T-helper 22 cell (primary cell): ENCODE data around the gene IQSEC1.

ENCODE experiments used
- DNase-seq: peaks from one replicate; pipeline ENCODE4 v3.0.0-alpha.2; 2020; ENCODE audit warnings: low read depth

Gene IQSEC1

DNA sequence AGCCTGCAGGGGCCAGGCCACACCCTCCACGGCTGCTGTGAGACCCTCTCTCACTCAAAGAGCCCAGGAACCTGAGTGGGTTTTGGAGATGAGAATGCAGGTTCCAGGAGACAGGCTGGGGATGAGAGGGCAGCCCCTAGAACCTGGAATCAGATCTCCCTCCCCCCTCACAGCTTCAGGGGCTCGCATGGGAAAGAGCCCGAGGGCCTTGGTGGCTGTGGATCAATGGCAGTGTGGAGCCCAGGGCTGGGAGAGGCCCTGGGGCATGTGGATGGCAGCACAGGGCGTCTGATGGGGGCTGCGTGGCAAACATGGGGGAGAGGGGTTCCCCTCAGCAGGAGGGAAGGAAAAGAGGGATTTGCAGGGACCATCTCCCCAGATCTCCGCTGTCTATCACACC lies 119.0 kb downstream of the IQSEC1 start:
- no peak for DNase-seq

DNA sequence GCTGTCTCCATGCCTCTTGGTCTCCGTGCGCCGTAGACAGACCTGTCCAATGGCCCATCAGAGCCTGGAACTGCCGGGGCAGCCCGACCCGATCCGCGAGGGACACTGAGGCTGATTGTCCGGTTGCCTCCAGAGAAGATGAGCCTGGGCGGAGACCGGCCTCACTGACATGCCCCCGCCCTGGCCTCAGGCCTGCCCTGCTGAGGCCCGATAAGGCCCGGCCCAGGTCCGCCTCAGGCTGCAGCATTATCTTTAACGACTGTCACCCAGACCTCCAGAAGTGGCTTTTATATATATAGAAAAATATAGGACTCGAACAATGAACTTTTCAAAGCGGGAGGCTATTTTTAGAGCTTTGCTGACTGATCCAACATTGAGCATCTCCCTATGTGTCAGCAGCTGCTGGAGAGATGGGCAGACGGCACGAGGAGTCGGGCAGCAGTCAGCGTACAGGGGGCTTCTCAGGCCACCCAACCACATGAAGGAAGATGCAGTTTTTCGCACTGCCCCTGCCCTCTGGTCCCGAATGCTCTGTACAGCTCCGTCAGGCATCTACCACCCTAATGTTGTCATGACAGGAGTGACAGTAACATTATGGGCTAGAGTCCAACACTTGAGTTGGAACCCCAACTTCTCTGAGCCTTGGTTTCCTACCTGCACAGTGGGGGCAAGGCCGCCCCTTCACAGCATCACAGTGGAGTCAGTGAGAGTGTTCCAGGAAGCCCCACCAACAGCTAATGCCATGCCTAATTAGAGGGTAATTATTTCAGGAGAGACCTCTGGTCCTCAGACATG lies 119.8 kb downstream of the IQSEC1 start:
- no peak for DNase-seq

DNA sequence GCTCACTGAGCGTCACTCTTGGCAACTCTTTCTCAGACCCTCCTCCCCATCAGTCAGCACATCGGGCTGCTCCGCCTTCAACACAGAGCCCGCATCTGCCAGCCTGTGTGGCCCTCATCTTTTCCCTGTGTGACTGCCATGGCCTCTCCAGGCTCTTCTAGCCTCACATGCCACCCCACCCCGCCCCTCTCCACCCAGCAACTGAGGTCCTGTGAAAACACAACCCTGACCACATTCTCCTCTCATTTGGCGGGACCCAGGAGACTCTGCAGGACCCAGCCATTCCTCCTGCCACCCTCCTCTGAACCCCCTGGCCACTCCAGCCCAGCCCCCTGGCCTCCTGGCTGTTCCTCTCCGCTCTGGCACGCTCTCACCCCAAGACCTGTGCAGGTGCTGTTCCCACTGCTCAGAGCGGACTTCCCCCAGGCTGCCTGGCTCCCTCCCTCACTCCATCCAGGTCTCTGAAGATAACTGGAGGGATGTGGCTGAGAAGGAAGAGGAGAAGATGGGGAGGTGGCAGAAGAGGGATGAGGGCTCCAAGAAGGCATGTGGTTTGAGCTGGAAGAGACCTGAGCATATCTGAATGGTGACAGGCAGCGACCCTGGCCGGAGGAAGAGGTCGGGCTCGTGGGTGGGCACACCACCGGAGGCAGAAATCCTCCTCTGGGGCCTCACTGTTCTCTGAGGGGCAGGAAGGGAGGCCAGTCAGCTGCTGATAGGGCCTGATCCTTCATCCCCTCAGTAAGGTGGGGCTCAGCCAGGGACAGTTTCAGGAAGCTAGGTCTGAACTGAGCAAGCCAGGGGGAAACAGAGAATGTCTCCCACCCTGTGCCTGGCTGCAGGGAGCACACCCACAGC lies 120.7 kb downstream of the IQSEC1 start:
- no peak for DNase-seq

DNA sequence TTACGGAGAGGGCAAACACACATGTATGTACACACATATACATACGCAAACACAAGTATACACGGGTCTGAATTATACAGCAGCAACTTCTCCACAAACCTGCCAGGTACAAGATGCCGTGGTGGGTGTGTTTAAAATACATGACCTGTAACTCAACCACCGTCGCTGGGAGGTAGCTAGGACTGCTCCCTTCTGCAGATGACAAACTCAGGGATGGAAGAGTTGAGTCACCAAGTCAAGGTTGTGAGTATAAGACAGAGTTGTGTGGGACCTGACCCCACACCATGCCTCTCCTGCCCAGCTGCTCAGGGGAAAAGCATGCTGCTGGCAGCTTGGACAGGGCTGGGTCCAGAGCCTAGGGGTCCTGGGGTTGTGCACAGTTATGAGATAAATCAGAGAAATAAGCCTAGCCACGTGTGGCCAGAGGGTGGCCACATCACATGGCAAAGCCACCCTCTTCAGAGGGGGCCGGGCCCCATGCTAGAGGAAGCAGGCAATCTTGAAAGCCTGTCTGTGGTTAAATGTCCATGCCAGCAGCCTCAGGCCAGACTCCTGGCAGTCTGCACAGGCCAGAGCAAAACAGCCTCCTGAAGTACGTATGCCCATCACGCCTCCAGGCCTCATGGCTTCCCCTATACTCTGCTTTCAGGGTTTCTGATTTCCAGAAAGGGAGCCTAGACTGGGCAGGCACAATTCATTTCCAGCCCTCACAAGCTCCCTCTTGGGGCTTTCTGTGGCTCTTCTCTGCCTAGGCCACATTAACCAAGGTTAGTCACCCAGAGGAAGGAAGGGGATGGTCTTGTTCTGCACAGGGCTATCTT lies 124.1 kb downstream of the IQSEC1 start:
- DNase-seq, result no peak

DNA sequence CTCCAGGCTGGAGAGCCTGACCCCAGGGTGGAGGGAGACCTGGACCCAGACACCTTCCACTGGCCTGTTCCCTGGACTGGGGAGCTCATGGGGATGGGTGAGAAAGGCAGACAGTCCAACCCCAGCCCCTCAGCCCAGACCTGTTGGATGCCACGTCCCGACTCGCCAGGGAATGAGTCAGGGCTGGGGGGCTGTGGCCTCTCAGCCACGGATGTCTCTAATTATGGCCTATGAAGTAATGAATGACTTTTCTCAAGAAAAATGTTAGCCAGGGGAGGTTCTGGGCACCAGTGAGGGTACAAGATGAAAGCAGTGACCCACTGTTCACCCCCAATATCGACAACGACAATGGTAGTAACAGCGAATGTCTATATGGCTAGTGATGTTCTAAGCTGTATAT lies 124.9 kb downstream of the IQSEC1 start:
- no peak for DNase-seq

DNA sequence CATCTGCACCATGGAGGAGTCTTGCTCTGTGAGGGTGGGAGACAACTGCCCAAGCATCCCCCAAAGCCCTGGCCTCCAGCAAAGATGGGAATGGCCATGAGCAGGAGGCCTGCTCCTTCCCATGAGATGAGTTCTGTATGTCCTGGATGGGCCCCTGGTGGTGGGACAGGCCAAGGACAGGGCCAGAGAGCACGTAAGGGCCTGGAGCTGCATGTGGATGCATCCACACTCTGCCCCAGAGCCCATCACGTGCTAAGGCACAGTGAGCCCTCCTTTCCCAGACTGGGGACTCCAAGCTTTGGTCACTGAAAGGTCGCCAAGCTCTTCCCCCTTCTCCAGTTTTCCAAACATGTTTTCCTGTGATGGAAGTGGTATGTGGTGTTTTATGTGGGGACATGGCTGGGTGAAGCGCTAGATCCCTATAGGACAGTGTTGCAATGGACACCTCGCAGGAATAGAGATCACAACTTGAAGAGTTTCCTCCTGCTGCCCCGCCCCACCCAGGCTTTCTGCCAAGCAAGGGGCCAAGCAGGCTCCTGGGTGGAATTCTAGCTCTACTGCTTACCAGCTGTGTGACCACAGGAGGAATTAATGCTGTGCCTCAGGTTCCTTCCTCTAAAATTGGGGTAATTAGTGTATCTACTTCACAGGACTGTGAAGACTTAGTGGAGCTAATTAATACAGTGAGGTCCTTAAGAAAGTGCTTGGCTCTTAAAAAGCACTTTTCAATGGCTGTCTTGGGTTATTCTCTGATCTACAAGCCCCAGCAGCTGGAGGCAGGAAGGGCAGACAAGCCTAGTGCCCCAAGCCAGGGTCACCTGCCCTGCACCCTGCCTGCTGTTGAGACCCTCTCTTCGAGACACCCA lies 125.5 kb downstream of the IQSEC1 start:
- no peak for DNase-seq

DNA sequence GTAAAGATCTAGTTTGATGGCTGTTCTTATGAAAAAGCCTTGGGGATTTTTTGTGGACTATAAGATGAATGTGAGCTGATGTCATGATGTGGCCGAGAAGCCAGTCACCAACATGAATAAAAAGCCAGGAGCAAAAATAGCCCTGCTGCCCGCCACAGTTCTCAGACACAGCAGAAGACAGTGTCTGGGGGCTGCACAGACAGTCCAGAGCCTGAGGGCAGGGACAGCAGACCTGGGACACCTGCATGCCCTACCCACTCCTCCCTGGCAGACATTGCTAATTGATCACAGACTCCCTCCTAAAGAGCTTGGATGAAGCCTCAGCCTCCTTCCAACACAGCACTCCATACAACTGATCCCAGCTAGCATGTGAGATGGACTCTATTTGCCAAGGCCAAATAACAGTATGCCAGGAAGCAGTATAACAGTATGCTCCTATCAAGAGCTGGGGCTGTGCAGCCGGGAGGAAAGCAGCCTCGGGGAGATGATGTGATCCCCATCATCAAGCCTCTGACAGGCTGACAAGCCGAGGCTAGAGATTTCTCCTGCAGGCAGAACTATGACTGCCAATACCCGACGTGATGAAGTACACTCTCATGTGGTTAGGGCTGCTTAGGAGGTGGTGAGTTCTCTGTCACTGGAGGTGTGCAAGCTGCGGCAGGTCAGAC lies 126.4 kb downstream of the IQSEC1 start:
- no peak for DNase-seq

DNA sequence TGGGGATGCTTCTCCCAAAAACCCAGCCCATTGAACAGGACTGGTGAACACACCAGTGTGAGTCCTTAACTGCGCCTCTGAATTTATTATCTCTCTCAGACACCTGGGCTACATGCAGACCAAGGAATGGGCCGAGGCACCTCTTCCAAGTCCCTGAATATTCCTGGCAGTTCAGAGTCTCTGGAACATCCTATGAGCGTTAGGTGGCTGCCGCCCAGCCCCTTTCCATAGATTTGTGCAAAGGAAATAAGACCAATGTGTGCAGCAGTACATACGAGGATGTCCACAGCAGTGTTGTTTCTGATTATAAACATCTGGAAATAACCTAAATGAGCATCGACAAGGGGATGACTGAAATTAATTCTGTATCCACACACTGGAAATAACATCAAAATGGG lies 127.0 kb downstream of the IQSEC1 start:
- DNase-seq, result no peak

DNA sequence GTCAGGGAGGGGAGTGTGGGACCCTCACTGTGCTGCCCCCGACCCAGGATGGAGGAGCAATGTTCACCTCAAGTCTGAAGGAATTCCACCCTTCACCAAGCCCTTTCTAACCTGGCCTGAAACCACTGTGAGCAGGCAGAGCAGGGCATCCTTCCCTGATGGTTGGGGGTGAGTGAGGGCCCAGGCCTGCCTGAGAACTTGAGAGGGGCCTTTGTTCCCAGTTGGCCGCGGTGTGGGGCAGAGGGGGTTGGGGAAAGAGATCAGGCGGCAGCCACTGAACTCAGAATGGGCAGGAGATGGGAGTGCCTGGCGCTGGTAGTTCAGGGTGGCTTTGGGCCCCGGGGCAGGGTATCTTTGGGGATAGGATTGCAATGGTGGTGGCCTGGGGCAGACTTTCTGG lies 128.4 kb downstream of the IQSEC1 start:
- DNase-seq, result no peak

DNA sequence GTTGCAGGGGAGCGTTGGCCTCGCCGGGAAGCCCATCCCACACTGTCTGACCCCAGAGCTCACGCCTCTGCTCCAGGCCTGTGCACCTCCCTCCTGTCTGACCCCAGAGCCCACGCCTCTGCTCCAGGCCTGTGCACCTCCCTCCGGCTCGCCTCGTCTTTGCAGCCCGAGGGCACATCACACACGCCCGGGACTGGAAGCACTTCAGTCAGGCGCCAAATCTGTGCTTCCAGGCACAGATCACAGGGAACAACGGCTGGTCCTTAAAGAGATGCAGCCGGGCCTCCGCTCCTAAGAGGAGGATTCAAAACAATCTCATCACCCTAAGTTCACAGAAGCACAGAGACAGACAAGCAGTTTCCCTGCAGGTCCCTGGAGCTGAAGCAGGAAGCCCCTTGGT lies 128.8 kb downstream of the IQSEC1 start:
- DNase-seq, result no peak

DNA sequence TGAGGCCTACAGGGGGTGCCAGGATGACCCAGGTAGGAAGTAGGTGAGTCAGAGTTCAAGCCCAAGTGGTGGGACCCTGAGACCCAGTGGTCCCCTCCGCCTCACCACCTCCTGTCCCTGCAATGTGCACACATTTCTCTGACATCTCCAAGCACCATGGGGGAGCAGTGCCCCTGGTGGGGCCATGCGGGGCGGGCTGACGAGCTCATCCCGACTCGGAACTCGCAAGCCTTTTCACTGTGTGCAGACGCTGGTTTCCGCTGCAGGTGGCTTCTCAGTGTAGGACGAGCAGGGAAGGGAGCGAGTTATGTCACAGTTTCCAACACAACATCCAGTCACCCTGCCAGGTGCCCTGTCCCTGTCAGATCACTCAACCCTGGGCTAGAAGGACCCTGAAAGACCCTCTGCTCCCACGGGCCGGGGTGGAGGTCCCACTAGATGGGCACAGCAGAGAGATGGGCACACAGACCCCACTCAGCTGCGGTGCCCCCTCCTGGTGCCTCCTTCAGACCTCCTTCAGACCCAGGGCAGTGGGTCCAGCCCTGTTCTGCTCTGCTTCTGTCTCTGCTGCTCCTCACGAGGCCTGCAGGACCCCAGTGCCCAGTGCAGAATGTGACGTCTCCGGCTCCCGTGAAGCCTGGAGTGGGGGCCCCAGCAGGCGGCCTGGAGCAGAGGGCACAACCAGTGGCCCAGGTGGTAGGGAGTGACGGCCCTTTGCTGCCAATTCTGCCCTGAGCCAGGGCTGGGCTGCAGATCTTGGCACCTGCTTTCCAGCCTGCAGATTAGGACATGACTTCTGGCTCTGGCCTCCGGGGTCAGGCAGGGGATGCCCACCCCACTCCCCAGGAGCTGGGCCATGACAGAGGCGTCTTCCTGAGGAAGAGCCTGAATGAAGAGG lies 129.9 kb downstream of the IQSEC1 start:
- no peak for DNase-seq

DNA sequence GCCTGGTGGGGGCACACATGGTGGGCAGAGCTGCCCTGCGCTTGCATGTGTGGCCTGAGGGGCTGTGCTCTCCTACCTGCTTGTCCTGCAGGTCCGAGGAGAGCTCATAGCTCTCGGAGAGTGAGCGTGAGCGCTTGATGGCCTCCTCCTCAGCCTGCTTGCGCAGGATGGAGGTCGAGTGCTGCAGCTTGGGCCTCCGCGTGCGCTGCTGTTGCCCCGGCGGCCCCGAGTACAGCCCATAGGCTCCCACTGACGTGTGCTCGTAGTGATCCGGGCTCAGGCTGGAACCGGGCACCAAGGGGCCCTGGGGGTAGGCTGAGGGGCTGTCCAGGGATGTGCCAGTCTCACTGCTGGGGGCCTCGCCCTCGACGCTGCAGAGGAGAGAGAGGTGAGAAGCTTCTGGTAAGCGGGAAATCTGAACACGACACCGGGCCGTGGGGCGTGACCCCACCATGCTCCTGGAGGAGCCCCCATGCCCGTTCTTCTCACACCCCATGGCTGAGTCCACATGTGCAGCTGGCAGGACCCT lies 131.7 kb downstream of the IQSEC1 start:
- DNase-seq, result no peak

DNA sequence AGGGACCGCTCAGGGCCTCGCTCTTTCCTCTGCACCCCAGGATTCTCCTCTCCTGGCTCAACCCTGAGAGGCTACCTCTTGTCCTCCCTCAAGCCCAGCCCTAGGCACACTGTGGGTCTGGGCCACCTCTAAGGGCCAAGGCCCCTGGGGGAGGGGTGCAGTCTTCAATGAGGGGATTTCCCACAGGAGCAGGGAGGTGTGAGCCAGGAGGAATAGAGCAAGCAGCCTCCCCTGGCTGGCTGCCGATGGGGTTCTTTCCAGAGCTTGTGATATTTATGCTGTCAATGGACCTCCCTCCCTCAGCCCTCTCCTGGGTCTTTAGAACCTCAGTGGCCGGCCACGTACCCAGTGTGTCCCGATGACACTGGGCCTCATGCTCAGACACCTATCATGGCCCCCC lies 132.4 kb downstream of the IQSEC1 start:
- DNase-seq, result no peak

DNA sequence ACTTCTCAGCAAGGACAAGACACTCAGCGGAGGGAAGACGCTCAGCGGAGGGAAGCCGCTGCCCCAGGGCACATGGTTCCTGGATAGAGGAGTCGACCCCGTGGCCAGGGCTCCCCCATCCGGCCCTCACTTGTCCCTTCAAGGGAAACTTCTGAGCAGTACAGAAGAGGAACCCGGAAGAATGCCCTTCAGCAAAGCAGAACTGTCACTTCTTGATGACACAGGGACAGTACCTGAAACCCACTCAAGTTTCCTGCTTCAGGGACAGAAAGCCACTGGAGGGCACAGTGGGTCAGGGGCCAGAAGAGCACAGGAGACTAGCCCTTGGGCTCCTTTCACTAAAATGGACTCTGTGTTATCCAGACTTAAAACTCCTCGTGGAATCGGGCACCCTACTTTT lies 134.1 kb downstream of the IQSEC1 start:
- DNase-seq, result no peak

DNA sequence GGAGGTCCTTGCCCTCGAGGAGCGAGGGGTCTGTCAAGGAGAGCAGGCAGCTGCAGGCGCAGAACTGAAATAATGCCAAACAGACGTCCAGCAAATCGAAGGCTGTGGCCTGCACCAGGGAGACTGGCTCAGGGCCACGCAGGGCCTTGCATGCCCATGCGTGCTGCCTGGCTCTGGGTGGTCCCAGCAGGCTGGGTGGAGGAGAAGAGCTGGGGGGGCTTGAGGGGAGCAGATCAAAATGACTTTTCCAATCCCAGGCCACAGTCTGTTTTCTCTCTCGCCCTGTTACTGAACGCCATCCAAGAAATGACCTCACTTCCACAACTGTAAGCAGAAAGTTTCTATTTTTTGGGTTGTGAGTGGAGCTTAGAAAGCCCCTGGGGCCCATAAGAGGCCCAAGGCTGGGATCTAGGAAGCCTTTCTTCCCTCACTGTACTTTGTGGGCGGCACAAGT lies 134.9 kb downstream of the IQSEC1 start:
- no peak for DNase-seq

DNA sequence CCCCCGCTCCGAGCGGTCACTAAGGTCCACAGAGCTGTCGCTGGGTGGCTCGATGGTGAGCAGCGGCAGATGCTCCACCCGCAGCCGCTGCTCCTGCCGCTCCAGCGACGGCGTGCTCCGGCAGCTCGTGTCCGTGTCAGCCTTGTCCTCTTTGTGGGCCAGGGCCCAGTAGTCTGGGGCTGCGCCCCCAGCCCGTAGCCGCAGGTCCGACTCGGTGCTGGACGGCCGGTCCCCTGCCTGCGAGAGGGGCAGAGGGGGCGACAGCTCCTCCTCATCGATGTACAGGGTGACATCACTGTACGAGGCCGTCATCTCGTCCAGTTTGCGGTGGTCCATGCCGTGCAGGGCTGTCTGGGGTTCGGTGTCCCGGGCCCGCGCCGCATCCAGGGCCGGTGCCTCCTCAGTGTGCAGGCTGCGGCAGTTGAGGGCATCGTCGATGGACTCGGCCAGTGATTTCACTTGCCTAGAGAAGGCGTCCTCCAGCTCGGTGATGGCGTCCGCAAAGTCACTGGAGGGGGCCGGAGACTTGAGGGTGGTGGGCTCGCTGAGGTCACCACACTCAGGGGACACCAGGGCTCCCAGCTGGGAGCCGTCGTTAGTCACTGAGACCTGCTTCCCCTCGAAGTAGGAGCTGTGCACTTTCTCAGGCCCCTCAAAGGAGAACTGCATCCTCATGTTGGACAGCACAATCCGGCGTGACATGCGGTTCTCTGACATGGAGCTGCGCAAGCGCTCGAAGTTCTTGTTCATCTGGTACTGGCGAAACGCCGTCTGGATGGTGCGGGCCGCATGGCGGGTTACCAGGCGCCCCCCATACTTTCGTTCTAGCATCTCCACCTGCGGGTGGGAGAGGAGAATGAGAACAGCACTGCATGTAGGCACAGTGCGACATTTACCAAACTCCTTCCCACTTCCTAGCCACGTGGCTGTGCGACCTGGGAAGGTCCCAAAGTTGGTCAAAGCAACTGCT lies 137.1 kb downstream of the IQSEC1 start:
- no peak for DNase-seq

DNA sequence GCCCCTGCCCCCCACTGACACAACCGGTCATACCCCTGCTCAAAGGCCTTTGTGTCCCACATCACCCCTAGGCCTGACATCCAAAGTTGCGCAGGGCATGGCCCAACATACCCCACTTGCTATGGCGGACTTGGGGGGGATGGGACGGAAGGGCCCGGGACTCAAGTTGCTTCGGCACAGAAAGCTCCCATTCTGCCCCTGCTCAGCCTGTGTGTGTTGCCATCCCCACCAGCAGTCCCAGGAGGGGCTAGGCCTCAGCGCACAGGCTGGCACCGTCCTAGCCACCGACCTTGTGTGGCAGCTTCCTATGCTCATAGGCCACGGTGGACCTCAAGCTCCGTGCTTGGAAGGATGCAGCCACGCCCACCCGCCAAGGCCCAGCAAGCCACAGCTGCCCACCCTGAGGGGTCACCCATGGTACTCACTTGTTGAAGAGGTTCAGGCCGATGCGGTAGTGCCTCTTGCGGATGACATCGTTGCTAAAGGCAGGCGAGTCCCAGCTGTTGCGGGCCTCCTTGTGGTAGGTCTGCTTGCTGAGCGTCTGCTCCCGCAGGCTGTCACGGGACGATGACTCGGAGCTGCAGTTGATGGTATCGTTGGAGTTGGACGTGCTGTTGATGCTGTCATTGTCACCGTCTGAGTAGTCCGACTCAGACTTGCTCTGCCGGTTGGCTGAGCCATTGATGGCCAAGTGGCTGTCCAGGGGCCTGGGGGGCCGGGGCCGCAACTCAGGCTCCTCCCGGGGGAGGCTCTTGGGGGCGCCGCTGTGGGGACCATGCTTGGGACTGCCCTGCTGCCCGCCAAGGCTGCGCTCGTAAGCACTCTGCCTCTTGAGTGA lies 138.0 kb downstream of the IQSEC1 start:
- no peak for DNase-seq
